ENCODE data around the gene P4HA1. TPM values are rescaled to one million over a fixed set of nuclear protein-coding genes. Genes with fewer than 3 reads are reported as not detected.

P4HA1 gene
- total RNA-seq, 4 donors from 2014 or later = 5.0 to 13.8 (median 12.3) TPM

GRCh38 chr10:73131913-73132686 is 35.4 kb upstream of the P4HA1 start:
- intact Hi-C loops (cut with DNase I) = no loop called here
- peaks cover 0 to 18% (median 0%) of the 10 kb centered on the region in 3 donors for H3K4me1 ChIP-seq
- H3K27ac ChIP-seq = no peak overlapping the region
- WGBS, 2 donors = 89 to 100% methylated on average over 2 of the region's 2 CpGs
- H3K27me3 ChIP-seq = no peaks in the 10 kb centered on the region
- H3K9me3 ChIP-seq = no peaks in the 10 kb centered on the region
- peaks cover 0 to 100% (median 9%) of the 10 kb centered on the region in 3 donors for H3K36me3 ChIP-seq
- DNase-seq = no peak
- no peak overlapping the region for H3K4me3 ChIP-seq
- TF ChIP-seq CTCF (IDR thresholded peaks at IDR 0.05) = no peak

- 20 to 25% methylated on average over 2 of the region's 2 CpGs for WGBS, 2 donors
- no peaks in the 10 kb centered on the region for H3K9me3 ChIP-seq
- no peak overlapping the region for H3K27ac ChIP-seq
- TF ChIP-seq CTCF (IDR thresholded peaks at IDR 0.05) (no peak), POLR2A (IDR thresholded peaks at IDR 0.05) (no peak)
- H3K36me3 ChIP-seq = peaks cover 0 to 100% (median 15%) of the 10 kb centered on the region in 3 donors
- no peaks in the 10 kb centered on the region for H3K27me3 ChIP-seq
- intact Hi-C loops (cut with DNase I) = no loop called here
- DNase-seq = no peak
- peaks cover 0 to 18% (median 0%) of the 10 kb centered on the region in 3 donors for H3K4me1 ChIP-seq
- H3K4me3 ChIP-seq = no peak overlapping the region
Measured at GRCh38 chr10:73131301-73131700, 34.6 kb upstream of the P4HA1 start.

- Histone ChIP-seq H3K27ac (no peak overlapping the region), H3K36me3 (peaks cover 0 to 91% (median 6%) of the 10 kb centered on the region in 3 donors), H3K9me3 (no peaks in the 10 kb centered on the region), H3K4me1 (peaks cover 0 to 6% (median 0%) of the 10 kb centered on the region in 3 donors), H3K4me3 (no peak overlapping the region), H3K27me3 (no peaks in the 10 kb centered on the region)
- DNase-seq = no peak
- intact Hi-C loops (cut with DNase I) = no loop called here
- no peak for TF ChIP-seq CTCF (IDR thresholded peaks at IDR 0.05)
- TF ChIP-seq POLR2A (IDR thresholded peaks at IDR 0.05) = no peak
- 100% methylated on average over 2 of the region's 2 CpGs for WGBS, 2 donors
Measured at GRCh38 chr10:73126343-73126742, 29.7 kb upstream of the P4HA1 start.

- WGBS, 2 donors = 92 to 94% methylated on average over 4 of the region's 4 CpGs
- intact Hi-C loops (cut with DNase I) = loop anchor here (10.0 kb wide), 1 partner anchor 45 kb away; the partner anchor contains the start of genes ECD and FAM149B1
- no peak overlapping the region for H3K27ac ChIP-seq
- TF ChIP-seq POLR2A (IDR thresholded peaks at IDR 0.05) = no peak
- TF ChIP-seq CTCF (IDR thresholded peaks at IDR 0.05) = no peak
- H3K4me3 ChIP-seq = no peak overlapping the region
- peaks cover 0 to 14% (median 10%) of the 10 kb centered on the region in 3 donors for H3K4me1 ChIP-seq
- no peak for DNase-seq
- H3K9me3 ChIP-seq = no peaks in the 10 kb centered on the region
- no peaks in the 10 kb centered on the region for H3K27me3 ChIP-seq
- peaks cover 0 to 51% (median 0%) of the 10 kb centered on the region in 3 donors for H3K36me3 ChIP-seq
Measured at GRCh38 chr10:73119952-73120351, 23.3 kb upstream of the P4HA1 start.

GRCh38 chr10:73119457-73119856 is 22.8 kb upstream of the P4HA1 start:
- intact Hi-C loops (cut with DNase I) = loop anchor here (10.0 kb wide), 1 partner anchor 45 kb away; the partner anchor contains the start of genes ECD and FAM149B1
- TF ChIP-seq CTCF (IDR thresholded peaks at IDR 0.05) (no peak), POLR2A (IDR thresholded peaks at IDR 0.05) (no peak)
- 71 to 75% methylated on average over 1 of the region's 1 CpG for WGBS, 2 donors
- DNase-seq = no peak
- Histone ChIP-seq H3K36me3 (peaks cover 0 to 47% (median 0%) of the 10 kb centered on the region in 3 donors), H3K4me1 (peaks cover 0 to 14% (median 10%) of the 10 kb centered on the region in 3 donors), H3K27ac (no peak overlapping the region), H3K4me3 (no peak overlapping the region), H3K27me3 (no peaks in the 10 kb centered on the region), H3K9me3 (no peaks in the 10 kb centered on the region)
